GM20000 (cell line): ENCODE measurements around the gene EIF4G3.
"Not testable (repeated sequence)": the region's sequence is repeated elsewhere in the genome, so short reads cannot be mapped to it uniquely, and the experiment has no call there.

Experiments
- DNase-seq: peaks from one replicate; pipeline ENCODE4 v3.0.0; 2012; ENCODE audit warnings: low spot score
- TF ChIP-seq, protein P1 (sequence below): IDR thresholded peaks from 2 replicates; pipeline ENCODE4 v1.5.1; 2012; ENCODE audit warnings: mild to moderate bottlenecking, control low read depth; ENCODE audit errors: extremely low read depth, missing control alignments

Gene EIF4G3

DNA sequence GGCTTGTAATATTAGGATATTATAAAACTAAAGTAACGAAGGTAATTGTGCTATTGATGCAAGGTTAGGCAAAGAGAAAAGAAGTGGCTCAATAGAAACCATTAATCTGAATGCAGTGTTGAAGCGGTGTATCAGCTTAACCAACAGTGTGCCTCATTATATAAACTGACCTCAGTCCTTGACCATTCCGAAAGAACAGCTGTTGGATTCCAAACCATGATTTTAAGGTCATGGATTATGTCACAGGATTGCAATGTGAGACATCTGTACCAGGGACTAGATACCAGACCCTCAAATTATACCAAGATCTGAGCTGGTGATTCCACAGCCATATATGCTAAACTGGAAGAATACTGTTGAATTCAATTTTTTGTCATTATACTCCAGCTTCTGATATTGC, 255.4 kb downstream of the EIF4G3 start:
- TF ChIP-seq, protein P1, sequence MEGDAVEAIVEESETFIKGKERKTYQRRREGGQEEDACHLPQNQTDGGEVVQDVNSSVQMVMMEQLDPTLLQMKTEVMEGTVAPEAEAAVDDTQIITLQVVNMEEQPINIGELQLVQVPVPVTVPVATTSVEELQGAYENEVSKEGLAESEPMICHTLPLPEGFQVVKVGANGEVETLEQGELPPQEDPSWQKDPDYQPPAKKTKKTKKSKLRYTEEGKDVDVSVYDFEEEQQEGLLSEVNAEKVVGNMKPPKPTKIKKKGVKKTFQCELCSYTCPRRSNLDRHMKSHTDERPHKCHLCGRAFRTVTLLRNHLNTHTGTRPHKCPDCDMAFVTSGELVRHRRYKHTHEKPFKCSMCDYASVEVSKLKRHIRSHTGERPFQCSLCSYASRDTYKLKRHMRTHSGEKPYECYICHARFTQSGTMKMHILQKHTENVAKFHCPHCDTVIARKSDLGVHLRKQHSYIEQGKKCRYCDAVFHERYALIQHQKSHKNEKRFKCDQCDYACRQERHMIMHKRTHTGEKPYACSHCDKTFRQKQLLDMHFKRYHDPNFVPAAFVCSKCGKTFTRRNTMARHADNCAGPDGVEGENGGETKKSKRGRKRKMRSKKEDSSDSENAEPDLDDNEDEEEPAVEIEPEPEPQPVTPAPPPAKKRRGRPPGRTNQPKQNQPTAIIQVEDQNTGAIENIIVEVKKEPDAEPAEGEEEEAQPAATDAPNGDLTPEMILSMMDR, result no peak
- DNase-seq, result no peak

DNA sequence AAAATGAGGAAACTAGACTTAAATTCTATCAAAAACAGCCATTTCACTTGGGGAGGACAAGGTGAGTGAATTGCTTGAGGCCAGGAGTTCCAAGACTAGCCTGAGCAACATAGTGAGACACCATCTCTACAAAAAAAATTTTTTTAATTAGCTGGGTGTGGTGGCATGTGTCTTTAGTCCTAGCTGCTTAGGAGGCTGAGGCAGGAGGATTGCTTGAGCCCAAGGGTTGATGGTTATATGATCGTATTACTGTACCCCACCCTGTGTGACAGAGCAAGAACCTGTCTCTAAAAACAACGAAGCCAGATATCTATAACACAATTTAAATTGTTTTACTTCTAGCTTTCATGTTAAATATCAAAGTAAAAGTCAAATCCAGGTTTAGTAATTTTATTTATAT, 263.5 kb downstream of the EIF4G3 start:
- TF ChIP-seq, protein P1, result no peak
- no peak for DNase-seq

DNA sequence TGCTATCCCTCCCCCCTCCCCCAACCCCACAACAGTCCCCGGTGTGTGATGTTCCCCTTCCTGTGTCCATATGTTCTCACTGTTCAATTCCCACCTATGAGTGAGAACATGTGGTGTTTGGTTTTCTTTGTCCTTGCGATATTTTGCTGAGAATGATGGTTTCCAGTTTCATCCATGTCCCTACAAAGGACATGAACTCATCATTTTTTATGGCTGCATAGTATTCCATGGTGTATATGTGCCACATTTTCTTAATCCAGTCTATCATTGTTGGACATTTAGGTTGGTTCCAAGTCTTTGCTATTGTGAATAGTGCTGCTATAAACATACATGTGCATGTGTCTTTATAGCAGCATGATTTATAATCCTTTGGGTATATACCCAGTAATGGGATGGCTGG, 269.2 kb downstream of the EIF4G3 start:
- DNase-seq, result not testable (repeated sequence)

DNA sequence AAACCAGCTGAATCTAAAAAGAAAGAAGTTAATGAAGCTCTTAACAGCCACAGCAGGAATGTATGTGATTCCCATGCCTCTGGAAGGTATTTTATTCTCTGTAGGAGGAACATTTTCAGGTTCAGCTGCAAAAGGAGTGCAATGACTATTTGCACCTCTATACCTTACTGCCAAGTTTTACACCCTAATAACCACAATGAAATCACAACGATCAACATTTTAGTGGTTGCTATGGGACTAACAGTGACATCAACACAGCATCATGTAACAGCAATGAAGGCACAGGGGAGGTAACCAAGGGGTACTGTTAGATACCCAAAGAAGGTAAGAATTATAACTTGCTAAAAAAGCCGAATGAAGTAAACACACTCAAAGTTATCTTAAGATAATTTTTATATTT, 273.3 kb downstream of the EIF4G3 start:
- DNase-seq, result no peak
- TF ChIP-seq, protein P1, result no peak

DNA sequence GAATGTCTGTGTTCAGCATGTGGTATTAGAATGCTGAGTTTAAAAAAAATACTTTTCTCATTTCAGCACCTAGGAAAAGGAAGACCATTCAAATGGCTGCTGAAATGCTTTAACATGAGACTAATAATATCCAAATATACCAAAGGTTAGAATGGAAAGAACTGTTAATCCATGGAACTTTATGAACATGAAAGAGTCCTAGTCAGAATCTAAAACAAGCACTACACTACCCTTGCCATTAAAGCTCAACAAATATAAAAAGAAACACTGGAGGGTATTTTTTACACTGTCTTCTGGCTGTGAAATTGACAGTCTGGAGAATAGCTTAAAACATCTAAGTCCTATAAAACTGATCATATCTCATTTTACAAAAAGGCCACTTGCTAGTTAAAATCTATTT, 276.6 kb downstream of the EIF4G3 start:
- DNase-seq, result no peak
- TF ChIP-seq, protein P1, result no peak

DNA sequence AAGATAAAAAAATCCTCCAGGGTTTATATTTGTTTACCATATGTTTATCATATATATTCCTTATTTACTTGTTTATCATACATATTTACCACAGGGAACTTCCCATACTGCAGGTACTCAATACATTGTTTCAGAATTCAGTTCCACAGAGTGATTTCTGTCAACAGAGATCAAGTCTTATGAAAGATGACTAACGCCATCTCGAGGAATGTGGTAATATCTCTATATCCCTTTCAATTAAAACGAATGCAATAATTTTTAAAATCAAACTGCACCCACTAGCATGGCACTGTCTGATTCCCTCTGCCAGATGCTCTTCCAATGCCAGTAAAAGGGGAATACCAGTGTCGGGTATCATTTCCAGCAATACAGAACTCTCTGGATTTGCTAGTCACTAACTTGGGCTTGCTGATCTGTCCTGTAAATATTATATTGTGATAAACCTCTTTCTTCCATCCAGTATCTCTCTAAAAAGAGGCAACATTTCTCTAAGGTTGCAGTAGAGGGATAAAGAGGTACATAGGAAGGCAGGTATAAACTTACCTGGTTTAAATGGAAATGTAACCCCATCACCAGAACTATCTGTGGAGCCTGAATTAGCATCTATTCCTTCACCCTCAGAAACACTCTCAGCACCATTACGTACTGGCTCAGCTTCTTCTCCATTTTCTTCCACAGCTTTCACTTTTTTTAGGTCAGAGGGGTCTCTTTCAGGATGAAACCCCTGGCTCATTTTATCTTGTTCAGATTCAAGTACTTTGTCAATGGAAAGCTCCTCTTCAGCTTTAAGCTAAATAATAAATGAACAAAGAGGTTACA, 277.3 kb downstream of the EIF4G3 start:
- no peak for DNase-seq
- TF ChIP-seq, protein P1, result no peak

DNA sequence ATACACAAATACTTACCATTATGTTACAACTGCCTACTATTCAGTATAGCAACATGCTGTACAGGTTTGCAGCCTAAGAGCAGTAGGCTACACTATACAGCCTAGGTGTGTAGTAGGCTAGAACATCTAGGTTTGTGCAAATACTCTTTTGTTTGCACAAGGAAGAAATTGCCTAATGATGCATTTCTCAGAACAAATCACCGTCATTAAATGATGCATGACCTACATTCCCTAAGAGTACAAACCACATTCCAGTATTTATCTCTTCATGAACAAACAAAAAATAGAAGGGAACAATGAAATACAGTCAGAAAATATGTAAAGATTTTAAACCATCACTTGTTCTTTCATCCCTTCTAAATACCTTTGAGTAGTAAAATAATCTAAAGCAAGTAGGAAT, 279.9 kb downstream of the EIF4G3 start:
- no peak for DNase-seq
- TF ChIP-seq, protein P1, result no peak

DNA sequence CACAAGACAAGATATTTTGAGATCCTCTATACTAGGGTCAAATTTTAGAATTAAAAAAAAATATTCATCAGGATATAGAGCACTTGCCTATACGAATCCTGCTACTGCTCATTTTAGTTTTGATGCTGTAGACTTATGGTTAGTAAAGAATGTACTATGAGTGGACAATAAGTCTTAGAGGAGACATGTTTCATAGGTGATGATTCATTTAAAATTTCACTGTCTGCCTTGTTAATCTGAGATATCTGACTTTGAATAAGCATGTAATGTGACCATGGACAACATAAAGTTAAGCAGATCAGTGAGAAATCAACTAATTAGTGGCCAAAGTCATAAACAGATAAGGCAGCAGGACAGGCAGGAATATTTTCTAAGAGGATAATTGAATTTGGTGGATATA, 282.8 kb downstream of the EIF4G3 start:
- TF ChIP-seq, protein P1, result no peak

More for the DNA sequence above, 282.8 kb downstream of the EIF4G3 start:
- no peak for DNase-seq
